Endothelial cell (in vitro differentiated cells): ENCODE results near the gene GABBR2. TPM values are rescaled to one million over a fixed set of nuclear protein-coding genes. Genes with fewer than 3 reads are reported as not detected.

ENCODE experiments used
- DNase-seq: peaks from one replicate; pipeline ENCODE4 v3.0.0; 2021; ENCODE audit warnings: low spot score
- H3K27ac Mint-ChIP-seq: one replicate; pipeline ENCODE4 v1.8.0; 2021; ENCODE audit warnings: mixed read lengths, inconsistent platforms; ENCODE audit not compliant: unreplicated experiment
- H3K27me3 Mint-ChIP-seq: one replicate; pipeline ENCODE4 v1.8.0; 2021; ENCODE audit warnings: mild to moderate bottlenecking, moderate library complexity, mixed read lengths, inconsistent platforms; ENCODE audit not compliant: unreplicated experiment
- H3K36me3 Mint-ChIP-seq: one replicate; pipeline ENCODE4 v1.8.0; 2021; ENCODE audit warnings: mild to moderate bottlenecking, low read depth, mixed read lengths, inconsistent platforms; ENCODE audit not compliant: unreplicated experiment
- H3K4me1 Mint-ChIP-seq: one replicate; pipeline ENCODE4 v1.8.0; 2021; ENCODE audit warnings: mild to moderate bottlenecking, mixed read lengths, inconsistent platforms; ENCODE audit not compliant: unreplicated experiment
- H3K4me3 Mint-ChIP-seq: one replicate; pipeline ENCODE4 v1.8.0; 2021; ENCODE audit warnings: mild to moderate bottlenecking, mixed read lengths, inconsistent platforms; ENCODE audit not compliant: unreplicated experiment
- H3K9me3 Mint-ChIP-seq: one replicate; pipeline ENCODE4 v1.8.0; 2021; ENCODE audit warnings: mixed read lengths, inconsistent platforms; ENCODE audit not compliant: unreplicated experiment
- CTCF ChIP-seq: fragments of 200-600 bp; sonication (generic); IDR thresholded peaks from one replicate; pipeline ENCODE4 v1.5.0; 2021; ENCODE audit warnings: antibody characterized with exemption; ENCODE audit not compliant: unreplicated experiment
- total RNA-seq: library from RNA; stranded (reverse); fragmentation: NEBNext Ultra II Directional; extraction: Animal tissue kit (Norgen Biotek cat#: 25700); gene quantifications from one replicate; pipeline ENCODE4 v1.2.1, GENCODE V29; 2021; ENCODE audit not compliant: unreplicated experiment

The GABBR2 gene
- total RNA-seq, 1 donor from 2014 or later = 0.46 TPM

GRCh38 chr9:98375138-98375726 is 333.5 kb downstream of the GABBR2 start:
- Mint-ChIP-seq H3K4me3 (no peak overlapping the region), H3K27ac (no peak overlapping the region), H3K36me3 (peaks cover 3% of the 10 kb centered on the region), H3K27me3 (no peaks in the 10 kb centered on the region), H3K9me3 (no peaks in the 10 kb centered on the region), H3K4me1 (peaks cover 10% of the 10 kb centered on the region)
- TF ChIP-seq CTCF = no peak
- no peak for DNase-seq

- no peak for TF ChIP-seq CTCF
- no peaks in the 10 kb centered on the region for H3K27me3 Mint-ChIP-seq
- H3K4me1 Mint-ChIP-seq = peaks cover 7% of the 10 kb centered on the region
- H3K4me3 Mint-ChIP-seq = no peak overlapping the region
- H3K27ac Mint-ChIP-seq = no peak overlapping the region
- H3K36me3 Mint-ChIP-seq = peaks cover 3% of the 10 kb centered on the region
- no peak for DNase-seq
- no peaks in the 10 kb centered on the region for H3K9me3 Mint-ChIP-seq
Measured at GRCh38 chr9:98374385-98375051, 334.2 kb downstream of the GABBR2 start.

GRCh38 chr9:98373609-98374008 is 335.1 kb downstream of the GABBR2 start:
- Mint-ChIP-seq H3K9me3 (no peaks in the 10 kb centered on the region), H3K36me3 (peaks cover 3% of the 10 kb centered on the region), H3K27me3 (no peaks in the 10 kb centered on the region), H3K27ac (no peak overlapping the region), H3K4me1 (peaks cover 7% of the 10 kb centered on the region), H3K4me3 (no peak overlapping the region)
- no peak for DNase-seq
- TF ChIP-seq CTCF = no peak

- Mint-ChIP-seq H3K36me3 (peaks cover 3% of the 10 kb centered on the region), H3K4me3 (no peak overlapping the region), H3K4me1 (peaks cover 7% of the 10 kb centered on the region), H3K27me3 (no peaks in the 10 kb centered on the region), H3K27ac (no peak overlapping the region), H3K9me3 (no peaks in the 10 kb centered on the region)
- no peak for DNase-seq
- TF ChIP-seq CTCF = no peak
Measured at GRCh38 chr9:98372077-98372836, 336.5 kb downstream of the GABBR2 start.

- Mint-ChIP-seq H3K27me3 (no peaks in the 10 kb centered on the region), H3K4me3 (no peak overlapping the region), H3K36me3 (peaks cover 3% of the 10 kb centered on the region), H3K4me1 (peaks cover 7% of the 10 kb centered on the region), H3K9me3 (no peaks in the 10 kb centered on the region), H3K27ac (no peak overlapping the region)
- DNase-seq = no peak
- no peak for TF ChIP-seq CTCF
Measured at GRCh38 chr9:98370976-98371315, 337.8 kb downstream of the GABBR2 start.
